HG02763 (cell line): Measurements from ENCODE around the gene DOK3.

ENCODE experiments used
- ATAC-seq: cut with Tn5 transposase; IDR thresholded peaks from one replicate; pipeline ENCODE4 v1.9.1; 2021; ENCODE audit warnings: mild to moderate bottlenecking, moderate library complexity; ENCODE audit not compliant: unreplicated experiment

Gene DOK3

DNA sequence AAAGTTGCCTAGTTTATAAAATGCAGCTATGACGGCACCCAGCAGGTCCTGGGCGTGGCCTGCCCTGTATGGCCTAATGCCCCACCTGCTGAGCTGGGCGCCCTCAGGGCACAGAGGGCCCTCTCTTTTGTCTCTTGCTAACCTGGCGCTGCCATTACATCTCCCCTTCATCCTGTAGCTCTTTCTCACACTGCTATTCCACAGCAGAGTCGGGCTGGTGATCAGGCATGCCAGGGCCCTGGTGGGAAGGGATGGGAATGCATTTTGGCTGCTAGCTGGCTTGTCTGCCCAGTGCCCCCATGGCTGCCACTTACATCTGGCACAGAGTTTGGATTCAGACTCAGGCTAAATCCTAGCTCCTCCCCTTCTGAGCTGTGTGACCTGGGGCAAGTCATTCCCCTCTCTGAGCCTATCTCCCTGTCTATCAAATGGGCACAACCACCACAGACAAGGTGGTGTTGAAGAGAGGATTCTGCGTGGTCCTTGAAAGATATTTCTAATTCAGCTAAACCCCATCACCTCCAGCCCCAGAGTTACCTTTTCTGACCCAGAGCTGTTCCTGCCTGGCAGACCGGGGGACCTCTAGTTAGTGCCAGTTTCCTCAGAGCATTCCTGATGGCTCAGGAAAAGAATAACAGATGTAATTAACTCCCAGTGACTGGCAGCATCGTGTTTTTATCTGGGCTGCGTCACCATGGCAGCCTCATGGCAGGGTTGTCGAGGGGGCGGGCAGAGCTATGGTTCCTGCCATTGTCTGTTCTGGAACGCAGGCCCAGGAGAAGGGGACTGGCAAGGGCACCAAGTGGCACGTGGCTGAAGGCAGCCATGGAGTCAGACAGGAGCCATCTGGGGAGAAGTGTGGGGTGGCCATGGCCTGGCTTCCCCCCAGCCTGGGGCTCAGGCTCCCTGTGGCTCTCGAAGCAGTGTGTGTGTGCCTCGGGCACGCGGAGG lies 56.7 kb downstream of the DOK3 start:
- ATAC-seq: no peak
